Glutamatergic neuron (in vitro differentiated cells): Measurements from ENCODE around the gene MYO1A. TPM values are rescaled to one million over a fixed set of nuclear protein-coding genes. Genes with fewer than 3 reads are reported as not detected.

ENCODE experiments used
- DNase-seq: peaks from one replicate; pipeline ENCODE4 v3.0.0; 2022
- H3K27ac Mint-ChIP-seq: one replicate; pipeline ENCODE4 v1.8.0; 2020; ENCODE audit warnings: mild to moderate bottlenecking, mixed read lengths, inconsistent platforms; ENCODE audit not compliant: unreplicated experiment
- H3K27me3 Mint-ChIP-seq: one replicate; pipeline ENCODE4 v1.8.0; 2020; ENCODE audit warnings: mild to moderate bottlenecking, moderate library complexity, mixed read lengths, inconsistent platforms; ENCODE audit not compliant: unreplicated experiment
- H3K36me3 Mint-ChIP-seq: one replicate; pipeline ENCODE4 v1.8.0; 2020; ENCODE audit warnings: mild to moderate bottlenecking, mixed read lengths, inconsistent platforms; ENCODE audit not compliant: unreplicated experiment
- H3K4me1 Mint-ChIP-seq: one replicate; pipeline ENCODE4 v1.8.0; 2020; ENCODE audit warnings: mild to moderate bottlenecking, low read depth, mixed read lengths, inconsistent platforms; ENCODE audit not compliant: unreplicated experiment
- H3K4me3 Mint-ChIP-seq: one replicate; pipeline ENCODE4 v1.8.0; 2020; ENCODE audit warnings: mild to moderate bottlenecking, mixed read lengths, inconsistent platforms; ENCODE audit not compliant: unreplicated experiment
- H3K9me3 Mint-ChIP-seq: one replicate; pipeline ENCODE4 v1.8.0; 2020; ENCODE audit warnings: mild to moderate bottlenecking, moderate library complexity, mixed read lengths, inconsistent platforms; ENCODE audit not compliant: unreplicated experiment
- total RNA-seq: library from RNA; stranded (reverse); fragmentation: NEBNext Ultra II Directional; extraction: Animal tissue kit (Norgen Biotek cat#: 25700); gene quantifications from one replicate; pipeline ENCODE4 v1.2.1, GENCODE V29; 2021; ENCODE audit not compliant: unreplicated experiment
- TF ChIP-seq, protein P1 (sequence below): fragments of 200-600 bp; sonication (generic); IDR thresholded peaks from one replicate; pipeline ENCODE4 v1.5.0; 2021; ENCODE audit not compliant: partially characterized antibody, unreplicated experiment

Gene MYO1A
- total RNA-seq, 1 donor from 2014 or later: 0.64 TPM

DNA sequence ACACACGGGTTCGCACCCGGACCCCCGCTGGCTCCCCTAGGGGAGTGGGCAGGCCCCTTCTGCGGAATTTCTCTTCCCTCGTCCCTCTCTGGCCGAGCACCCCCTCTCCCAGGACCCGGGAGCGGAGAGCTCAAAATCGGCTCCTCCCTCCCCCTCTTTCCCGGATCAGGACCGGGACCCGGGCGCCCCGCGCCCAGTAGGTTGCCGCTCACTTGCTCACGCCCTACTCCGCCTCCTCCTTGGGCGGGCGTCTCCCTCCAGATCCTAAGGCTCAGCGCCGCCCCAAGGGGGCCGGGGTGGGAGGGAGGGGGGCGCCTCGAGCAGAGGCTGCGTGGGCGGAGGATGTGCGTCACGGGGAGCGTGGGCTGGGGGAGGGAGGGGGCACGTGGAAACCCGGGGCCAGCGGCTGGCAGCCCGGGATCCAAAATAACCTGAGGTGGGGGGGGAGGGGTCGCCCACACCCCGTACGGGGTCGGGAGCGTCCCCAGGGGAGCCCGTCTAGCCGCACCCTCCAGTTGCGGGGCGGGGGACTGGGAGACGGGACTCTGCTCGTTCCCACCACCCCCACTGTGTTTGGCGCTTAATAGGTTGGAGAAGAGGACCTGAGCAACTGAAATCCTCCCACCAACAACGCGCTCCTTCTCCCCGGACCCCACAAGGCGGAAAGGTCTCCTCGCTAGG is 37.2 kb upstream of the MYO1A start:
- H3K4me1 Mint-ChIP-seq: peaks cover 17% of the 10 kb centered on the region
- H3K4me3 Mint-ChIP-seq: peak overlapping the region; percentile 90
- peak overlapping the region; percentile 14 for H3K27ac Mint-ChIP-seq
- TF ChIP-seq, protein P1, sequence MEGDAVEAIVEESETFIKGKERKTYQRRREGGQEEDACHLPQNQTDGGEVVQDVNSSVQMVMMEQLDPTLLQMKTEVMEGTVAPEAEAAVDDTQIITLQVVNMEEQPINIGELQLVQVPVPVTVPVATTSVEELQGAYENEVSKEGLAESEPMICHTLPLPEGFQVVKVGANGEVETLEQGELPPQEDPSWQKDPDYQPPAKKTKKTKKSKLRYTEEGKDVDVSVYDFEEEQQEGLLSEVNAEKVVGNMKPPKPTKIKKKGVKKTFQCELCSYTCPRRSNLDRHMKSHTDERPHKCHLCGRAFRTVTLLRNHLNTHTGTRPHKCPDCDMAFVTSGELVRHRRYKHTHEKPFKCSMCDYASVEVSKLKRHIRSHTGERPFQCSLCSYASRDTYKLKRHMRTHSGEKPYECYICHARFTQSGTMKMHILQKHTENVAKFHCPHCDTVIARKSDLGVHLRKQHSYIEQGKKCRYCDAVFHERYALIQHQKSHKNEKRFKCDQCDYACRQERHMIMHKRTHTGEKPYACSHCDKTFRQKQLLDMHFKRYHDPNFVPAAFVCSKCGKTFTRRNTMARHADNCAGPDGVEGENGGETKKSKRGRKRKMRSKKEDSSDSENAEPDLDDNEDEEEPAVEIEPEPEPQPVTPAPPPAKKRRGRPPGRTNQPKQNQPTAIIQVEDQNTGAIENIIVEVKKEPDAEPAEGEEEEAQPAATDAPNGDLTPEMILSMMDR: no peak
- peaks cover 9% of the 10 kb centered on the region for H3K9me3 Mint-ChIP-seq
- H3K27me3 Mint-ChIP-seq: peaks cover 21% of the 10 kb centered on the region
- DNase-seq: peak; percentile 39
- no peaks in the 10 kb centered on the region for H3K36me3 Mint-ChIP-seq

DNA sequence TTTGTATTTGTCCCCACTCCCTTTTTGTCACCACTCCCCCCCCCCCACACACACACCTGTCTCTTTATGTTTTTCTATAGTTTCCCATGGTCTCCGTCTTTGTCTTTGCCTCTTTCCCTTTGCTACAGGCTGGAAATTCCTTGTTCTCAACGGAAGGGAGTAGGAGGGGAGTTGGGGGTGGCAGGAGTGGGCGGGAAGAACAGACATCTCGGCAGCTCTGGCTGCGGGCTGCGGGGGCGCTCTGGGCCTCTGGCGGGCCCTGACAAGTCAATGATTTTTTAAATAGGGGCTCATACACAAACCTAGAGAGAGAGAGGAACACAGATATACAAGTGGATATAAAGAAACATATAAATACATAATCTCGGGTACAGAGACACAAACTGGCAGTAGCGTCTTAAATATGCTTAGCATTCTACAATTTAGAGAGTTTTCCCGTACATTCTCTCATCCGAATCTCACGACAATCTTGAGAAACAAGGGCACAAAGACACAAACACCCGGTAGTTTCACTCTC is 36.6 kb upstream of the MYO1A start:
- TF ChIP-seq, protein P1: no peak
- DNase-seq: no peak
- Mint-ChIP-seq H3K4me3 (peak overlapping the region; percentile 90), H3K27ac (peak overlapping the region; percentile 14), H3K27me3 (peaks cover 20% of the 10 kb centered on the region), H3K36me3 (no peaks in the 10 kb centered on the region), H3K4me1 (peaks cover 17% of the 10 kb centered on the region), H3K9me3 (peaks cover 7% of the 10 kb centered on the region)

DNA sequence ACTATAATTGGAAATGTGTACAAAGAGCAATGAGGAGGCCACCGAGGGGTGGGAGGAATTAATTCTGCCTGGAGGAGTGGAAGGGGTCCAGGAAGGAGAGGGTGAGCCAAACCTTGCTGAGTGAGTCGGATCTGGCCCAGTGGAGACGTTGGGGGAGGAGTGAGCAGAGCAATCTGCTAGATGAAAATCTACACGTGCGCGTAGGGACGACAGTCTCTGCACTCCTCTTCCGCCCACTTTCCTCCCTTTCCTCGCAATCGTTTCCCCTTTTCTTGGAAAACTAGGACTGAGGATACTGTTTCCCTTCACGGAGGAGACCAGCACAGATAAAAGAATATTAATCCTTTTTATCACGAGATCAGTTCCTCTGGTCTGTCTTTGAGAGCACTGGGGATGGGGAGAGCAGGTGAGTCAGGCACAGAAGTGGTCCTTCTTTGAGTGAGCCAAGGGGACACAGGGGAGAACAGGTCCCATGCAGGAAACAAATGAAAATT is 36.1 kb upstream of the MYO1A start:
- no peaks in the 10 kb centered on the region for H3K36me3 Mint-ChIP-seq
- TF ChIP-seq, protein P1: no peak
- peak overlapping the region; percentile 90 for H3K4me3 Mint-ChIP-seq
- peaks cover 7% of the 10 kb centered on the region for H3K9me3 Mint-ChIP-seq
- H3K4me1 Mint-ChIP-seq: peaks cover 17% of the 10 kb centered on the region
- peak overlapping the region; percentile 53 for H3K27ac Mint-ChIP-seq
- H3K27me3 Mint-ChIP-seq: peaks cover 20% of the 10 kb centered on the region
- no peak for DNase-seq

DNA sequence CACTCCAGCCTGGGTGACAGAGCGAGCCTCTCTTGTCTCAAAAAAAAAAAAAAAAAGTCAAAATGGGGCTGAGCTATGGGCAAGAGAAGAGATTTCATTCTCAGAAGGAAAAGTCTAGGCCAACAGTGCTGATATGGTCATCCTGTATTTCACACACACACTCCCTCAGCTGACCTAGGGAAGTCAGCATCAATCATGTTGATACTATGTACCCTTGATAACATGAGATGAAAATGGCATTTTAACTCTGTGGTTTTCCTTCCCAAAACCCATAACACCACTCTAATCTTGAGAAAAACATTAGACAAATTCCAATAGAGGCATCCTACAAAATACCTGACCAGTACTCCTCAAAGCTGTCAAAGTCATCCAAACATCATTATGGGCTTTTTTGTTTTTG is 30.9 kb upstream of the MYO1A start:
- peaks cover 1% of the 10 kb centered on the region for H3K9me3 Mint-ChIP-seq
- no peak for DNase-seq
- H3K4me1 Mint-ChIP-seq: peaks cover 2% of the 10 kb centered on the region
- H3K27ac Mint-ChIP-seq: no peak overlapping the region
- peaks cover 1% of the 10 kb centered on the region for H3K27me3 Mint-ChIP-seq
- TF ChIP-seq, protein P1: no peak
- H3K36me3 Mint-ChIP-seq: no peaks in the 10 kb centered on the region
- no peak overlapping the region for H3K4me3 Mint-ChIP-seq

DNA sequence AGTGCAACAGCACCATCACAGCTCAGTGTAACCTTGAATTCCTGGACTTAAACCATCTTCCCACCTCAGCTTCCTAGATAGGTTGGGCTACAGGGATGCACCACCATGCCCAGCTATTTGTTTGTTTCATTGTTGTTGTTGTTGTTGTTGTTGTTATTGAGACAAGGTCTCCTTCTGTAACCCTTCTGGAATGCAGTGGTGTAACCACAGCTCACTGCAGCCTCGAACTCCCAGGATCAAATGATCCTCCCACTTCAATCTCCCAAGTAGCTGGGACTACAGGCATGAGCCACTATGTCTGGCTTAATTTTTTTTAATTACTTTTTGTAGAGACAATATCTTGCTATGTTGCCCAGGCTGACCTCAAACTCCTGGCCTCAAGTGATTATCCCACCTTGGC is 29.9 kb upstream of the MYO1A start:
- TF ChIP-seq, protein P1: no peak
- H3K27me3 Mint-ChIP-seq: no peaks in the 10 kb centered on the region
- no peaks in the 10 kb centered on the region for H3K4me1 Mint-ChIP-seq
- no peaks in the 10 kb centered on the region for H3K36me3 Mint-ChIP-seq
- no peak for DNase-seq
- no peaks in the 10 kb centered on the region for H3K9me3 Mint-ChIP-seq
- no peak overlapping the region for H3K4me3 Mint-ChIP-seq
- no peak overlapping the region for H3K27ac Mint-ChIP-seq
